ENCODE results near the gene CCDC137. TPM values are rescaled to one million over a fixed set of nuclear protein-coding genes. Genes with fewer than 3 reads are reported as not detected.

Gene CCDC137
- total and polyA plus RNA-seq, 2 of the 13 experiments (the other 11 are each of a cell fraction or from before 2014, with no cell fraction given), result 14.6 to 39.1 TPM

DNA sequence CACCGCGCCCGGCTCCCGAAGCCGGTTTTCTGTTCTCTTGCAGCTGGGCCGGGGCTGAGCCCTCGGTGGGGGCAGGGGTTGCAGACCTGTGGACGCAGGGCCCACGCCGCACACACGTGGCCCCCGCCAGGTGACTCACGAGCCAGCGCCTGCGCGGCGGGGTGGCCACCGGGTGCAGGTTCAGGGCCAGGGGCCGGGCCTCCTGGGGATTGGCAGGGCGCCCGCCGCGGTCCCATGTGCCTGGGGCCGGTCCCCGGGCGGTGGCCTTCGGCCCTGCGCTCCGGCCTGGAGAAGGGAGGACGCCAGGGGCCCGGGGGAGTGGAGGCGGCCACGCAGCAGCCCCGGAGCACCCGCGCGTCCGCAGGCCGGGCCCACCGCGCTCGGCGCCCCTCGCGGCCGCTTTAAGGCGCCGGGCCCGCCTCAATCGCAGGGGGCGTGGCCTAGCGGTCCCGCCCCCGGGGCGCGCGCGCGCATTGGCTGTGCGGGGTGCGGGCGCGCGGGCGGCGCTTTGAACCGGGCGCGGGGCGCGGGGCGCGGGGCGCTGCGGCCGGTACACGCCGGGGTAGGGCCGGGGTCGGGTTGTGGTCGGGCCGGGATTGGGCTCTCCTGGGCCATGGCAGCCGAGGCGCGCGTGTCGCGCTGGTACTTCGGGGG is 45.4 kb downstream of the CCDC137 start, which contains the start of gene SLC25A10 (continued):
- TF ChIP-seq, protein P1, sequence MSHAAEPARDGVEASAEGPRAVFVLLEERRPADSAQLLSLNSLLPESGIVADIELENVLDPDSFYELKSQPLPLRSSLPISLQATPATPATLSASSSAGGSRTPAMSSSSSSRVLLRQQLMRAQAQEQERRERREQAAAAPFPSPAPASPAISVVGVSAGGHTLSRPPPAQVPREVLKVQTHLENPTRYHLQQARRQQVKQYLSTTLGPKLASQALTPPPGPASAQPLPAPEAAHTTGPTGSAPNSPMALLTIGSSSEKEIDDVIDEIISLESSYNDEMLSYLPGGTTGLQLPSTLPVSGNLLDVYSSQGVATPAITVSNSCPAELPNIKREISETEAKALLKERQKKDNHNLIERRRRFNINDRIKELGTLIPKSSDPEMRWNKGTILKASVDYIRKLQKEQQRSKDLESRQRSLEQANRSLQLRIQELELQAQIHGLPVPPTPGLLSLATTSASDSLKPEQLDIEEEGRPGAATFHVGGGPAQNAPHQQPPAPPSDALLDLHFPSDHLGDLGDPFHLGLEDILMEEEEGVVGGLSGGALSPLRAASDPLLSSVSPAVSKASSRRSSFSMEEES (CRISPR knock-in tag; IDR thresholded peaks at IDR 0.05), result peak; percentile 98
- TF ChIP-seq, protein P2, sequence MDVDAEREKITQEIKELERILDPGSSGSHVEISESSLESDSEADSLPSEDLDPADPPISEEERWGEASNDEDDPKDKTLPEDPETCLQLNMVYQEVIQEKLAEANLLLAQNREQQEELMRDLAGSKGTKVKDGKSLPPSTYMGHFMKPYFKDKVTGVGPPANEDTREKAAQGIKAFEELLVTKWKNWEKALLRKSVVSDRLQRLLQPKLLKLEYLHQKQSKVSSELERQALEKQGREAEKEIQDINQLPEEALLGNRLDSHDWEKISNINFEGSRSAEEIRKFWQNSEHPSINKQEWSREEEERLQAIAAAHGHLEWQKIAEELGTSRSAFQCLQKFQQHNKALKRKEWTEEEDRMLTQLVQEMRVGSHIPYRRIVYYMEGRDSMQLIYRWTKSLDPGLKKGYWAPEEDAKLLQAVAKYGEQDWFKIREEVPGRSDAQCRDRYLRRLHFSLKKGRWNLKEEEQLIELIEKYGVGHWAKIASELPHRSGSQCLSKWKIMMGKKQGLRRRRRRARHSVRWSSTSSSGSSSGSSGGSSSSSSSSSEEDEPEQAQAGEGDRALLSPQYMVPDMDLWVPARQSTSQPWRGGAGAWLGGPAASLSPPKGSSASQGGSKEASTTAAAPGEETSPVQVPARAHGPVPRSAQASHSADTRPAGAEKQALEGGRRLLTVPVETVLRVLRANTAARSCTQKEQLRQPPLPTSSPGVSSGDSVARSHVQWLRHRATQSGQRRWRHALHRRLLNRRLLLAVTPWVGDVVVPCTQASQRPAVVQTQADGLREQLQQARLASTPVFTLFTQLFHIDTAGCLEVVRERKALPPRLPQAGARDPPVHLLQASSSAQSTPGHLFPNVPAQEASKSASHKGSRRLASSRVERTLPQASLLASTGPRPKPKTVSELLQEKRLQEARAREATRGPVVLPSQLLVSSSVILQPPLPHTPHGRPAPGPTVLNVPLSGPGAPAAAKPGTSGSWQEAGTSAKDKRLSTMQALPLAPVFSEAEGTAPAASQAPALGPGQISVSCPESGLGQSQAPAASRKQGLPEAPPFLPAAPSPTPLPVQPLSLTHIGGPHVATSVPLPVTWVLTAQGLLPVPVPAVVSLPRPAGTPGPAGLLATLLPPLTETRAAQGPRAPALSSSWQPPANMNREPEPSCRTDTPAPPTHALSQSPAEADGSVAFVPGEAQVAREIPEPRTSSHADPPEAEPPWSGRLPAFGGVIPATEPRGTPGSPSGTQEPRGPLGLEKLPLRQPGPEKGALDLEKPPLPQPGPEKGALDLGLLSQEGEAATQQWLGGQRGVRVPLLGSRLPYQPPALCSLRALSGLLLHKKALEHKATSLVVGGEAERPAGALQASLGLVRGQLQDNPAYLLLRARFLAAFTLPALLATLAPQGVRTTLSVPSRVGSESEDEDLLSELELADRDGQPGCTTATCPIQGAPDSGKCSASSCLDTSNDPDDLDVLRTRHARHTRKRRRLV (CRISPR knock-in tag; IDR thresholded peaks at IDR 0.05), result peak; percentile 82; the same call in 1 of the 2 replicates
- TF ChIP-seq CEBPB (IDR thresholded peaks at IDR 0.05; ENCODE audit: borderline replicate concordance, low read depth, low read length), result no peak; the same call in 1 of the 2 replicates
- TF ChIP-seq MBD4 (IDR thresholded peaks at IDR 0.05; ENCODE audit: borderline replicate concordance, low read length), result no peak
- peak; percentile 97 for TF ChIP-seq ISX (CRISPR knock-in tag; conservative IDR thresholded peaks at IDR 0.05)
- TF ChIP-seq, protein P3, sequence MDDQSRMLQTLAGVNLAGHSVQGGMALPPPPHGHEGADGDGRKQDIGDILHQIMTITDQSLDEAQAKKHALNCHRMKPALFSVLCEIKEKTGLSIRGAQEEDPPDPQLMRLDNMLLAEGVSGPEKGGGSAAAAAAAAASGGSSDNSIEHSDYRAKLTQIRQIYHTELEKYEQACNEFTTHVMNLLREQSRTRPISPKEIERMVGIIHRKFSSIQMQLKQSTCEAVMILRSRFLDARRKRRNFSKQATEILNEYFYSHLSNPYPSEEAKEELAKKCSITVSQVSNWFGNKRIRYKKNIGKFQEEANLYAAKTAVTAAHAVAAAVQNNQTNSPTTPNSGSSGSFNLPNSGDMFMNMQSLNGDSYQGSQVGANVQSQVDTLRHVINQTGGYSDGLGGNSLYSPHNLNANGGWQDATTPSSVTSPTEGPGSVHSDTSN (CRISPR knock-in tag; IDR thresholded peaks at IDR 0.05; ENCODE audit: borderline replicate concordance), result peak; percentile 96
- peak; percentile 83 for TF ChIP-seq MIER2 (CRISPR knock-in tag; IDR thresholded peaks at IDR 0.05)
- TF ChIP-seq ZNF569 (CRISPR knock-in tag; IDR thresholded peaks at IDR 0.05; ENCODE audit: borderline replicate concordance), result no peak
- TF ChIP-seq, protein P4, sequence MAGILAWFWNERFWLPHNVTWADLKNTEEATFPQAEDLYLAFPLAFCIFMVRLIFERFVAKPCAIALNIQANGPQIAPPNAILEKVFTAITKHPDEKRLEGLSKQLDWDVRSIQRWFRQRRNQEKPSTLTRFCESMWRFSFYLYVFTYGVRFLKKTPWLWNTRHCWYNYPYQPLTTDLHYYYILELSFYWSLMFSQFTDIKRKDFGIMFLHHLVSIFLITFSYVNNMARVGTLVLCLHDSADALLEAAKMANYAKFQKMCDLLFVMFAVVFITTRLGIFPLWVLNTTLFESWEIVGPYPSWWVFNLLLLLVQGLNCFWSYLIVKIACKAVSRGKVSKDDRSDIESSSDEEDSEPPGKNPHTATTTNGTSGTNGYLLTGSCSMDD (CRISPR knock-in tag; IDR thresholded peaks at IDR 0.05), result peak; percentile 91
- TF ChIP-seq ZNF510 (CRISPR knock-in tag; IDR thresholded peaks at IDR 0.05; ENCODE audit: low read depth), result peak; percentile 78; the same call in 1 of the 2 replicates
- peak; percentile 84 for TF ChIP-seq CBX1 (IDR thresholded peaks at IDR 0.05; ENCODE audit: low read depth)
- TF ChIP-seq, protein P5, sequence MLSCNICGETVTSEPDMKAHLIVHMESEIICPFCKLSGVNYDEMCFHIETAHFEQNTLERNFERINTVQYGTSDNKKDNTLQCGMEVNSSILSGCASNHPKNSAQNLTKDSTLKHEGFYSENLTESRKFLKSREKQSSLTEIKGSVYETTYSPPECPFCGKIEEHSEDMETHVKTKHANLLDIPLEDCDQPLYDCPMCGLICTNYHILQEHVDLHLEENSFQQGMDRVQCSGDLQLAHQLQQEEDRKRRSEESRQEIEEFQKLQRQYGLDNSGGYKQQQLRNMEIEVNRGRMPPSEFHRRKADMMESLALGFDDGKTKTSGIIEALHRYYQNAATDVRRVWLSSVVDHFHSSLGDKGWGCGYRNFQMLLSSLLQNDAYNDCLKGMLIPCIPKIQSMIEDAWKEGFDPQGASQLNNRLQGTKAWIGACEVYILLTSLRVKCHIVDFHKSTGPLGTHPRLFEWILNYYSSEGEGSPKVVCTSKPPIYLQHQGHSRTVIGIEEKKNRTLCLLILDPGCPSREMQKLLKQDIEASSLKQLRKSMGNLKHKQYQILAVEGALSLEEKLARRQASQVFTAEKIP (CRISPR knock-in tag; IDR thresholded peaks at IDR 0.05; ENCODE audit: borderline replicate concordance), result no peak
- TF ChIP-seq CCDC6 (CRISPR knock-in tag; IDR thresholded peaks at IDR 0.05), result peak; percentile 100
- TF ChIP-seq, protein P6, sequence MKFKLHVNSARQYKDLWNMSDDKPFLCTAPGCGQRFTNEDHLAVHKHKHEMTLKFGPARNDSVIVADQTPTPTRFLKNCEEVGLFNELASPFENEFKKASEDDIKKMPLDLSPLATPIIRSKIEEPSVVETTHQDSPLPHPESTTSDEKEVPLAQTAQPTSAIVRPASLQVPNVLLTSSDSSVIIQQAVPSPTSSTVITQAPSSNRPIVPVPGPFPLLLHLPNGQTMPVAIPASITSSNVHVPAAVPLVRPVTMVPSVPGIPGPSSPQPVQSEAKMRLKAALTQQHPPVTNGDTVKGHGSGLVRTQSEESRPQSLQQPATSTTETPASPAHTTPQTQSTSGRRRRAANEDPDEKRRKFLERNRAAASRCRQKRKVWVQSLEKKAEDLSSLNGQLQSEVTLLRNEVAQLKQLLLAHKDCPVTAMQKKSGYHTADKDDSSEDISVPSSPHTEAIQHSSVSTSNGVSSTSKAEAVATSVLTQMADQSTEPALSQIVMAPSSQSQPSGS (CRISPR knock-in tag; IDR thresholded peaks at IDR 0.05), result peak; percentile 92
- peak; percentile 99 for TF ChIP-seq SATB2 (CRISPR knock-in tag; IDR thresholded peaks at IDR 0.05)
- TF ChIP-seq, protein P7, sequence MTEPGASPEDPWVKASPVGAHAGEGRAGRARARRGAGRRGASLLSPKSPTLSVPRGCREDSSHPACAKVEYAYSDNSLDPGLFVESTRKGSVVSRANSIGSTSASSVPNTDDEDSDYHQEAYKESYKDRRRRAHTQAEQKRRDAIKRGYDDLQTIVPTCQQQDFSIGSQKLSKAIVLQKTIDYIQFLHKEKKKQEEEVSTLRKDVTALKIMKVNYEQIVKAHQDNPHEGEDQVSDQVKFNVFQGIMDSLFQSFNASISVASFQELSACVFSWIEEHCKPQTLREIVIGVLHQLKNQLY (CRISPR knock-in tag; IDR thresholded peaks at IDR 0.05), result peak; percentile 100
